Activated naive CD4-positive, alpha-beta T cell treated with anti-CD3 and anti-CD28 coated beads, Interleukin-2, amount 50 U/mL, for 24 hours (primary cell): ENCODE results near the gene AFG3L2.

Experiments
- H3K27ac Mint-ChIP-seq: one replicate; pipeline ENCODE4 v1.8.0; 2021; ENCODE audit warnings: mild to moderate bottlenecking, mixed read lengths
- H3K27me3 Mint-ChIP-seq: one replicate; pipeline ENCODE4 v1.8.0; 2021; ENCODE audit warnings: mixed read lengths
- H3K36me3 Mint-ChIP-seq: one replicate; pipeline ENCODE4 v1.8.0; 2021; ENCODE audit warnings: mixed read lengths
- H3K4me1 Mint-ChIP-seq: one replicate; pipeline ENCODE4 v1.8.0; 2021; ENCODE audit warnings: mixed read lengths
- H3K4me3 Mint-ChIP-seq: one replicate; pipeline ENCODE4 v1.8.0; 2021; ENCODE audit warnings: mild to moderate bottlenecking, mixed read lengths
- H3K9me3 Mint-ChIP-seq: one replicate; pipeline ENCODE4 v1.8.0; 2021; ENCODE audit warnings: mixed read lengths

AFG3L2 gene

DNA sequence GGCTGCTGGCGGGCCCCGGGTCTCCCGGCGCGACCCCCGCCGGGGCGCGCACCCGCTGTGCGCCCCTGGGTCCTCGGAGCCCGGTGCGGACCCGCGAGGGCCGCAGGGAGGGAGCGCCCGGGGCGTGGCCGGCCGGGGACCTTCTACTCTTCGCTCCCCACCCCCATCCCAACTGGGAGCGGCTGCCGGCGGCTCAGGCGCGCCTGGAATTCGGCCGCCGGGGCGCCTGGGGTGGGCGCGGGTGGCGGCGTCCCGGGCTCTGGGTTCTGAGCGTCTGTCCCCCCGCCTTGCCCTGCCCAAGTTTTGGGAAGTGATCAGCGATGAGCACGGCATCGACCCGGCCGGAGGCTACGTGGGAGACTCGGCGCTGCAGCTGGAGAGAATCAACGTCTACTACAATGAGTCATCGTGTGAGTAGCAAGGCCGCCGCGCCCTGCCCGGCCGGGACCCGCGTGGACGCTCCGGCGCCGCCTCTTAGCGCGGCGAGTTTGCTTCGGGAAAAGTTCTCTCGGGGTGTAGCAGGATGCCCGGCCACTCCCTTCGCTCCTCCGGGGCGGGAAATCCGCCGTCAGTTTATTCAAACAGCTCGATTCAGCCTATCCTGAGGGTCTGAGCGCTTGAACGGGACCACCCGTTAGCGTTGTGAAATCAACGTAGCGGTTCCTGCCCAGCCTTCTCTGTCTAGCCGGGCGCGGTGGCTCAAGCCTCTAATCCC lies 68.5 kb downstream of the AFG3L2 start:
- H3K27ac Mint-ChIP-seq = no peak overlapping the region
- peak overlapping the region; percentile 61 for H3K4me3 Mint-ChIP-seq
- H3K36me3 Mint-ChIP-seq = peaks cover 8% of the 10 kb centered on the region
- H3K27me3 Mint-ChIP-seq = peaks cover 36% of the 10 kb centered on the region
- H3K4me1 Mint-ChIP-seq = peaks cover 12% of the 10 kb centered on the region
- H3K9me3 Mint-ChIP-seq = peaks cover 5% of the 10 kb centered on the region

DNA sequence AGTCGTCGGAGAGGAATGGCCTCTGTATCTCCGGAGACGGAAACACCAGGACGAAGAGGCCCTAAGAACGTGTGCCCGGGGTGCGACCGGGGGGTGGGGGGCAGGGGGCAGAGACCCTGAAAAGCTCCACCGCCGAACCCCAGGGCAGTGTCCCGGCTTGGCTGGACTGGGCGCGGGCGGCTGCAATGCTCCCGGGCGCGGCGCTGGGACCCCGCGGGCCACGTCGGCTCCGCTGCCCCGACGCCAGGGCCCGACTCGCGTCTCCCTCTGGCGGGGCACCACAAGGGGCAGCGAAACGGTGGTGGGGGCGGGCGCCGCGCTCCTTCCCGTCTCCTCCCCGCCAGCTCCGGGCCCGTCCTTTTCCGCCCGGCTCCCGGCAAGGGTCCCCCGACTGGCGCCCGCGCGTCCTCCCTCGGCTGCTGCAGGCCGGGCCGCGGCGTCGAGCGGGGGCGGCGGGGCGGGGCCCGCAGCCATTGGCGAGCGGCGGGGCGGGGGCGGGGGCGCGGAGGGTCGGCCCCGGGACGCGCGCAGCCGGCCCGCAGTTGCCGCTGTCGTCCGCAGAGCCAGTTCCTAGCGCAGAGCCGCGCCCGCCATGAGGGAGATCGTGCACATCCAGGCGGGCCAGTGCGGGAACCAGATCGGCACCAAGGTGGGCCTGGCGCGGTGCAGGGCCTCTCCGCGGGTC lies 69.2 kb downstream of the AFG3L2 start, which contains the start of gene TUBB6:
Gene TUBB6 (plus strand): TSS at position 541 of the 685 bp plus-strand sequence. CDS start 52 bp downstream, at position 593.
- H3K27ac Mint-ChIP-seq = no peak within 1 kb of the TSS

DNA sequence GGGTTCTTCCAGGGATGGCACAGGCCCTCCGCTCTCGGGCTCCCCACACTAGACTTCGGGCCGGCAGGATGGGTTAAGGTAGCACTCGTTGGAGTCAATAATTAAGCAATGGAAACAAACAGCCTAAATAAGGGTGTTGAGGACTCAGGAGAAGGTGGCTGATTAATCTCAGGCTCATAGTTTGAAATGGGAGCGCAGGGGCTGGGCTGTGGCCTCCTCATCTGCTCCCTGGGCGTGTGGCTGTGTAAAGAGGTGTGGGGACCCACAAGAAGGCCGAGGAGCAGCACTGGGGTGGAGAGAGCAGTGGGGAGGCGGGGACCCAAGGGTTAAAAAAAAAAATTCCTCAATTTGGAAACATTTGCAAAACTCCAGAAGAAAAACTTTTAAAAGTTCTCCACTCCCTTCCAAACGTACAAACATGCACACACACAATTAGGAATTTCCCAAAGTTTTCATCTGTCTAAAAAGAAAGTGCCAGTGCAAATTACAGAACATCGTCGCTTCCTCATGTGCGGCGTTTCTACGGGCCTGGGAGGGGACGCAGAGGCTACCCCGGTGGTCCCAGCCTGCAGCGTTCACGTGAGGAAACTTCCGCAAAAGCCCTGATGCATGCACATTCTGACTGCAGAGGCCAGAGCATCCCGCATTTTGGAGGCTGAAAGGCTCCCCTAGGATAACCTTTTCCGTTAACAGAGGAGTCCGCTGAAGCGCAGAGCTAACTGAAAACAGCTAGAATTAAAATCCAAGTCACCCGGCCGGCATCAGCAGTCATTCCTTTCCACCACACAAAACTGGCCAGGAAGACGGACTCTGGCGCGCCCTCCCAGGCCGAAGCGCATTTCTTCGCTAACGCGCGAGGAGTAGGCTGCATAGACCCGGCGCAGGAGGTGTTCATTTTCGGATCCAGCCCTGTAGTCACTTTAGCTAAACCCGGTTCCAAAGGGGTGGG lies 70.0 kb downstream of the AFG3L2 start:
- Mint-ChIP-seq H3K27me3 (peaks cover 36% of the 10 kb centered on the region), H3K36me3 (peaks cover 8% of the 10 kb centered on the region), H3K27ac (no peak overlapping the region), H3K4me1 (peaks cover 12% of the 10 kb centered on the region), H3K4me3 (peak overlapping the region; percentile 70), H3K9me3 (peaks cover 5% of the 10 kb centered on the region)

More for the DNA sequence above, 69.2 kb downstream of the AFG3L2 start, which contains the start of gene TUBB6:
- H3K4me3 Mint-ChIP-seq = peak within 1 kb of the TSS; percentile 70
- H3K36me3 Mint-ChIP-seq = peaks cover 8% of the 10 kb centered on the region
- H3K27me3 Mint-ChIP-seq = peaks cover 36% of the 10 kb centered on the region
- H3K4me1 Mint-ChIP-seq = peaks cover 12% of the 10 kb centered on the region
- peaks cover 5% of the 10 kb centered on the region for H3K9me3 Mint-ChIP-seq

DNA sequence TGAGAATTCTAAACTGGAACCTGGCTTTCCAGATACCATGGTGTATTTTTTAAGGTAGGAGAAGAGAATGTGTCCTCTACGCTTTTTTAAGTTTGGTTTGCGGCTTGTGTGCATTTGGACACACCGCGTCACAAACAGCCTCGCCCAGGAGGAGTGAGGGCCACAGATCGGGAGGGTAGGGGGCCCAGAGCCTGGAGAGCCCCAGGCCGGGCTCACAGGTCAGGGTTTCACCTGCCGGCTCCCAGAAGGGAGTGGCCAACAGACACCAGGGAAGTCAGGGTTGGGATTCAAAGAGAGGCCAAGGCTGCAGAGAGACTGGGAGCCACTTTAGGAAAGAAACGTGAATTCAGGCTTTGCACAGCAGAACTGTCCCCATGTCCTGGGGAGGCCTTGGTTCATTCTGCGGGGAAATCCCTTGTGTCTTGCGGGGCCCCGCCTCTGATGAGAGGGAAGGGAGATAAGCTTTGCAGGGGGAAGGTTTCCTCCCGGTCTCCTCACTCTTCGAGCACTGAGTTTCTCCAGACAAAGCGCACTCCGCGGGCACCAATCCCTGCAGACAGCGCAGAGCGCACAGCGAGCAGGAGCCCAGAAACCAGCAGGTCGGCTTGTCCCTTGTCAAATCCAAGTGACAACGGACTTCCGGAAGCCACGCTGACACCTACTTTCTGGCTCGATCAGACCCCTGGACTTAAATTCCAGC lies 70.9 kb downstream of the AFG3L2 start:
- no peak overlapping the region for H3K27ac Mint-ChIP-seq
- H3K27me3 Mint-ChIP-seq = peaks cover 36% of the 10 kb centered on the region
- peaks cover 12% of the 10 kb centered on the region for H3K4me1 Mint-ChIP-seq
- H3K9me3 Mint-ChIP-seq = no peaks in the 10 kb centered on the region
- H3K4me3 Mint-ChIP-seq = peak overlapping the region; percentile 30
- H3K36me3 Mint-ChIP-seq = peaks cover 2% of the 10 kb centered on the region

DNA sequence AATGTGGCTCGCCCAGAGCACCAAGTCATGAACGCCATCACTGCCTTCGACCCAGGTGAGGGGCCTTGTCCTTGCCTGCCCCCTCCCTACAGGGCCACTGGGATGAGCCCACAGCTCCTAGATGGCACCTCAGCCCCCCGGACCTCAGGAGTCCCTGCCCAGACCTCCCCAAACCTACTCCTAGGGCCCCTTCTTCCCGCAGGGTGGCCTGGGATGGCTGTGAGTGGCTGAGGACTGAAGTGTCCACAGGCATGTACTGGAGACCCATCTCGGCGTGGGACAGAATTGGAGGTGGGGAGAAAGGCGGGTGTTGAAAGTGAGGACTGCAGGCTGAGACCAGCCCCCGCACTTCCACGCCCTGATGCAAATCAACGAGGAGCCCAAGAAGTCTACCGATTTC lies 71.8 kb downstream of the AFG3L2 start:
- no peak overlapping the region for H3K4me3 Mint-ChIP-seq
- H3K9me3 Mint-ChIP-seq = no peaks in the 10 kb centered on the region
- H3K27ac Mint-ChIP-seq = no peak overlapping the region
- H3K4me1 Mint-ChIP-seq = peaks cover 12% of the 10 kb centered on the region
- peaks cover 36% of the 10 kb centered on the region for H3K27me3 Mint-ChIP-seq
- H3K36me3 Mint-ChIP-seq = no peaks in the 10 kb centered on the region

DNA sequence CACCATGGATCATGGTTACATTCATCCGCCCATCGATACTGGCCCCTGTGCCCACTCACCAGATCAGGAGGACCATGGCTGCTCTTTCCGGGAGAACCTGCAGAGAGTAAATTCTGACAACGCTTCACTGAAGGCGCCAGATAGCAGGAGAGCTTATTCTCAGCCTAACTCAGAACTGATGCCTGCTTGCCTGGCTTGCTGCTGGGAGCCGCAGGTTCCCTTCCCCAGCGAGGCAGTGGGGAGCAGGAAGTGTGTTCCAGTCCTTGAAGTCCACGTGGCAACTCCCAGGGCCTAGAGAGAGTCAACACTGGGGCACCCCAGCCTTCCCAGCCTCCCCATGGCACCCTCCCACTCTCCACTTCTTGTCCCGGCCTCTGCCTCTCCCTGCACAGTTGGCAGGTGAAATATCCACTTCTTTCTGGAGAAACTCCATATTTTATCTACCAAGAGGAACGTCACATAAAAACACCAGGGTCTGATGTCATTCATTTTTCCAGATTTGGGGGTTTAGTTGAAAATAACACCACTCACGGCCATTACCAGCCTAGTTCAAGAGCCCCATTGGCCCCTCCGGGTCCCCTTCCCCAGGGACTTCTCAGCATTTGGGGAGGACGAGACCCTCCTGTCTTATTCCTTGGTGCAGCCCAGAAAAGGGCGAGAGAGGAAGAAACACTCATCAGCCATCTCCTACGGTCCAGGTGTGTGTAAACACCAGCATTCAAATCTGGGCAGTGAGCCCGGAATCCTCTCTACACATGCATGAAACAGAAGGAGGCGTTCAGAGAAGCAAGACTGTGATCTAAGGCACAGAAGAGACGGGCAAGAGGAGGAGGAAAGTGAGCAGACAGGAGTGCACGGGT lies 72.4 kb downstream of the AFG3L2 start:
- no peak overlapping the region for H3K27ac Mint-ChIP-seq
- no peaks in the 10 kb centered on the region for H3K36me3 Mint-ChIP-seq
- H3K9me3 Mint-ChIP-seq = no peaks in the 10 kb centered on the region
- H3K4me3 Mint-ChIP-seq = no peak overlapping the region
- peaks cover 12% of the 10 kb centered on the region for H3K4me1 Mint-ChIP-seq
- peaks cover 34% of the 10 kb centered on the region for H3K27me3 Mint-ChIP-seq

DNA sequence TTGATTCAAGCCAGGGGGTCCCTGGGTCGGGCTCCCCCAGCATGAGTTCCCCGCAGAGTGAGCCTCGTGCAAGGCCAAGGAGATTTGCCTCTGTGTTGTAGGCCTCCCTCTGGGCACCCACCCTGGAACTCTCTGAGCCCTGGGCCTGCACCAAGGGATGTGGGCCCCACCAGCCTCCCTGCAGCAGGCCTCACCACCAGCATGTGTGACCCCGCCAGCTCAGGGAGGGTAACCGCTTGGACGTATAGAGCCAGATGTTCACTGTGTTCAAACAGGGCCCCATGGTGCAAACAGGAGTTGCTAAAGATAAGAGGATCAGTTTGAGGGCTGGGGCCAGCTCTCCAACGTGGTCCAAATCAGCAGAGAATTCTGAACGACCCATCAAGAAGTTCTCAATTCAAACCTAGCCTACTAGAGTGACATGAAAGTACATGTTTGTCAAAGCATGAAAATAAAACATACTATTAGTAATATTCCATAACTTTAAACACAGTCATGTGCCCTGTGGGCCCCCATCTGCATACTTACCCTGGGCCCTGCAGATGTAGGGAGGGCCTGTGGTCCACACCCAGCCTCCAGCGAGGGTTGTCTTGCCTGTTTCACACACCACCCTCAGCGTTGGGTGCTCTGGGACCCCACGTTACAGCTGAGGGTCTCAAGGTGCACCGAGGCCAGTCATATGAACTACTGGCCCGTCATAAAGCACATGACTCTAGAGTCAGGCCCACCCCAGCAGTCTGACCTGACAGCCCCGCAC lies 74.5 kb downstream of the AFG3L2 start:
- Mint-ChIP-seq H3K27me3 (peaks cover 31% of the 10 kb centered on the region), H3K4me3 (no peak overlapping the region), H3K27ac (no peak overlapping the region), H3K4me1 (peaks cover 12% of the 10 kb centered on the region), H3K36me3 (no peaks in the 10 kb centered on the region), H3K9me3 (no peaks in the 10 kb centered on the region)

DNA sequence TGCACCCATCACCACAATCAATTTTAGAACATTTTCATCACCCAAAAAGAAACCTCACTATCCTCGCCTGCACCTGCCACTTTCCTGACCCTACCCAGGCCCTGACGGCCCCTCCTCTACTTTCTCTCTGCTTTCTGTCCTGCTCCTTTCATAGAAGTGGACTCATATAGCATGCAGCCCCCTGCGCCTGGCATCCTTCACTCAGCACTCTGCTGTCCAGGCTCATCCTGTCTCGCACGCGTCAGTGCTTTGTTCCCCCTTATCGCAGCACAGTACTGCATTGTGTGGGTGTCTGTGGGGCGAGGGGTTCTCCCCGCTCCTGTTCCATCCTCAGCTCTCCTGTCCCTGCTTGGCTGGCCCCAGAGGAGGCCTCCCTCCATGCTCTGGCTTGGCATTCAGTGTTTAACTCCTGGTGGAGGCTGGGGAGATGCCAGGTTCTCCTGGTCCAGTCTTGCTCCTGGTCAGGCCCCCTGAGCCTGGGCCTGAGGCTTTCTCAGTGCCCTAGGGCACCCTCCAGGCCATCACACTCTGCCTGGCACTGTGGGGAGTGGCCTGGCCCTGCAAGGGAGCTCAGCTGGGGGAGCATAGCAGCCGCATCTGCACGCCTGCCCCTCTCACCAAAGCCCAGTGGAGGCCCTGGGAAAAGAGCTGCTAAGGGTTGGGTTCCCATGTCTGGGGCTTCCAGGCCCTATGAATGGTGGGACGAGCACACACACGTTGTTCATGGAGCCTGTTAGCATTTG lies 75.6 kb downstream of the AFG3L2 start:
- Mint-ChIP-seq H3K4me3 (no peak overlapping the region), H3K4me1 (peaks cover under 1% of the 10 kb centered on the region), H3K9me3 (no peaks in the 10 kb centered on the region), H3K27me3 (peaks cover 21% of the 10 kb centered on the region), H3K36me3 (no peaks in the 10 kb centered on the region), H3K27ac (no peak overlapping the region)

DNA sequence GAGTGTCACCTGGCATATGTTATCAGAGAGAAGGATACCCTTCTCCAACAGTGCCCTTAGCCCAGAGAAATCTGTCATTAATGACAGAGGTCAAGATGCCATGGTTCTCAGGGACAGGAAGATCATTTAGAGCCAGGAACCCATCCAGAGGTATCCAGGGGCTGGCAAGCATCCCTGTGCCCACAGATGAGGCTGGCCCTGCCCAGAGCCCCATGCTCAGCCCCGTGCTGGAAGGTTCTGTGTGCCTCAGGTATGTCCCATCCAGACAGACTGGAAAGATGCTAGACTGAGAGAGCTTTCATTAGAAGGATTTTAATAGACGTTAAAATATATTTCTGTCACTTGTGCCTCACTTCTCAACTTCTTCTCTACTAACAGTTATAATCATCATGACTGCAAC lies 77.2 kb downstream of the AFG3L2 start:
- Mint-ChIP-seq H3K27me3 (peaks cover 10% of the 10 kb centered on the region), H3K9me3 (no peaks in the 10 kb centered on the region), H3K4me3 (no peak overlapping the region), H3K36me3 (no peaks in the 10 kb centered on the region), H3K27ac (no peak overlapping the region), H3K4me1 (no peaks in the 10 kb centered on the region)

DNA sequence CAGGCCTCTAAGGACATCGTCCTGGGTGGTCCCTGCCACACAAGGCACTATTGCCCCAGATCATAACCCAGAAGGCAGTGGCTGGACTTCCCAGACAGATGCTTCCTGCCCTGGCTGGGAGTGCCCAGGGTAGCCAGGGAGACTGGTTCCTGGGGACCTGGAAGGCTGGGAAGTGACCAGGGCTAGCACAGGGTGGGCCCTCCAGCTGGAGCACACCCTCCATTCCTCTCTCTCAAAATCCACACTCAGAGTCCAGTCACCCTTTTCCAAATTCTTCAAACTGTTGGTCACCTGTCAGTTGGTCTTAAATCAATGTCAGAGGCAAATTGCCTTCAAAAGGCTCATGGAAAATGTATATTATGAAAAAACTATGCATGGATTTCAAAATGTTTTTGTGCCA lies 80.6 kb downstream of the AFG3L2 start:
- no peaks in the 10 kb centered on the region for H3K36me3 Mint-ChIP-seq
- H3K4me3 Mint-ChIP-seq = no peak overlapping the region
- H3K27ac Mint-ChIP-seq = no peak overlapping the region
- H3K9me3 Mint-ChIP-seq = no peaks in the 10 kb centered on the region
- no peaks in the 10 kb centered on the region for H3K4me1 Mint-ChIP-seq
- H3K27me3 Mint-ChIP-seq = peaks cover 7% of the 10 kb centered on the region

DNA sequence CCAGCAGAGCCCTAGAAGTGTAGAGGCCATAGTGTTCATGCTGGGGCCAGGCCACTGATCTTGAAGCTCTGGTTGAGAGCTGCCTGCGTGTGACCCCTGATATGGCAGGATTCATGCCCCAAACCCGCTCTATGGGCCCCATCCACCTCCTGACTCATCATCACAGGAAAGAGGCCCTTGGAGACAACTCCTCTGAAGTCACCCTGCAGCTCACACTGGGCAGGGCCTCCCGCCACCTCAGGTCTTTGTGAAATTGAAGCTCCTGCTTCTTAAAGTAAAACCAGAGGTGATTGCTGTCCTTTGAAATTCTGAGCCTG lies 81.0 kb downstream of the AFG3L2 start:
- Mint-ChIP-seq H3K36me3 (no peaks in the 10 kb centered on the region), H3K4me3 (no peak overlapping the region), H3K27ac (no peak overlapping the region), H3K9me3 (no peaks in the 10 kb centered on the region), H3K4me1 (no peaks in the 10 kb centered on the region), H3K27me3 (peaks cover 7% of the 10 kb centered on the region)

DNA sequence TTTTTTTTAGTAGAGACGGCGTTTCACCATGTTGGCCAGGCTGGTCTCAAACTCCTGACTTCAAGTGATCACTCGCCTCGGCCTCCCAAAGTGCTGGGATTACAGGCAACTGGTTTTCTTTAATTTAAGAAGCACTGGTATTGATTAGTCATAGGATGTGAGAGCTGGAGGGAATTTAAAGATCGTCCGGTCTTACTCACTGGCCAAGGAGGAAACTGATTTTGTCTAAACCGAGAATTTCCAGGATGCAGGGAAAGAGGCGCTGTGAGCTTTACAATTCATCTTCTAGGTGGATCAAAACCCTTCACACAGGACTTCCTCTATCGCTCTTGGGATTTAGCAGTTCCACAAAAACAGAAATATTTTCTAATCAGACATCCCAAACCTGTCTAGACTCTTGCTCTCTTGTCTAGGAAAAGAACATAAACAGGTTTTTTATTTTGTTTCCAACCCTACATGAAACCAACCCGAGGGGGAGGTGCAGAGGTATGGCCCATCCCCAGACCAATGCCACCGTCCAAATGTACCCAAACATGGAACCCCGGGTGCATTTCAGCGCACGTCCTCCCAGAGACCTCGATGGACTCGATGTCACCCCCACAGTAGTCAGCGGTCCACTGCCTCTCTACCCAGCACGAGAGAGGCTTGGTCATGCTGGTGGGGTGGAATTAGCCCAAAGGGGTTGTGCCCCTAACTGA lies 81.5 kb downstream of the AFG3L2 start:
- no peak overlapping the region for H3K4me3 Mint-ChIP-seq
- no peaks in the 10 kb centered on the region for H3K36me3 Mint-ChIP-seq
- H3K9me3 Mint-ChIP-seq = no peaks in the 10 kb centered on the region
- H3K4me1 Mint-ChIP-seq = no peaks in the 10 kb centered on the region
- H3K27ac Mint-ChIP-seq = no peak overlapping the region
- H3K27me3 Mint-ChIP-seq = peaks cover 7% of the 10 kb centered on the region

DNA sequence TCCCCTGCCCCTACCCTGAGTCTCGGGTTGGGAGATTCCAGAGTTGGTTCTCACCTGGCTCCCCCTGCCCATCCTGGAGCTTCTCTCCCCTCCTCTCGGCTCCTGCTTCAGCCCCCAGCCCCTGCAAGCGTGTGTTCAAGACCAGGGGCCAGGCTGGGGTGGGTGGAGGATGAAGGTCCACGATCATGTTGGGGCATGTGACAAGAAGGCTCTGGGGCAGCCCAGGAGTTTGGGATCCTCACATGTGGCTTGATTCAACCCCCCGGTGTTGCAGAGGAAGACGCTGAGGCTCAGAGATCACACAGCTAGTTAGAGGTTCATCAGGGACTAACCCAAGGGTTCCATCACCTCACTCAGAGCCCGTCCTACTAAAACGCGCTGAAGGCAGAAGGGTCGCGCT lies 83.2 kb downstream of the AFG3L2 start:
- Mint-ChIP-seq H3K36me3 (no peaks in the 10 kb centered on the region), H3K4me3 (no peak overlapping the region), H3K9me3 (no peaks in the 10 kb centered on the region), H3K27me3 (peaks cover 14% of the 10 kb centered on the region), H3K4me1 (no peaks in the 10 kb centered on the region), H3K27ac (no peak overlapping the region)
